Mammary microvascular endothelial cell (primary cell): ENCODE measurements around the gene SNX14. TPM values are rescaled to one million over a fixed set of nuclear protein-coding genes. Genes with fewer than 3 reads are reported as not detected.

Experiments
- total RNA-seq: library from RNA; depleted of rRNA; stranded (reverse); fragments of >200 nt; gene quantifications from 2 replicates; pipeline ENCODE4 v1.2.3, GENCODE V29; 2015

The SNX14 gene, protein sequence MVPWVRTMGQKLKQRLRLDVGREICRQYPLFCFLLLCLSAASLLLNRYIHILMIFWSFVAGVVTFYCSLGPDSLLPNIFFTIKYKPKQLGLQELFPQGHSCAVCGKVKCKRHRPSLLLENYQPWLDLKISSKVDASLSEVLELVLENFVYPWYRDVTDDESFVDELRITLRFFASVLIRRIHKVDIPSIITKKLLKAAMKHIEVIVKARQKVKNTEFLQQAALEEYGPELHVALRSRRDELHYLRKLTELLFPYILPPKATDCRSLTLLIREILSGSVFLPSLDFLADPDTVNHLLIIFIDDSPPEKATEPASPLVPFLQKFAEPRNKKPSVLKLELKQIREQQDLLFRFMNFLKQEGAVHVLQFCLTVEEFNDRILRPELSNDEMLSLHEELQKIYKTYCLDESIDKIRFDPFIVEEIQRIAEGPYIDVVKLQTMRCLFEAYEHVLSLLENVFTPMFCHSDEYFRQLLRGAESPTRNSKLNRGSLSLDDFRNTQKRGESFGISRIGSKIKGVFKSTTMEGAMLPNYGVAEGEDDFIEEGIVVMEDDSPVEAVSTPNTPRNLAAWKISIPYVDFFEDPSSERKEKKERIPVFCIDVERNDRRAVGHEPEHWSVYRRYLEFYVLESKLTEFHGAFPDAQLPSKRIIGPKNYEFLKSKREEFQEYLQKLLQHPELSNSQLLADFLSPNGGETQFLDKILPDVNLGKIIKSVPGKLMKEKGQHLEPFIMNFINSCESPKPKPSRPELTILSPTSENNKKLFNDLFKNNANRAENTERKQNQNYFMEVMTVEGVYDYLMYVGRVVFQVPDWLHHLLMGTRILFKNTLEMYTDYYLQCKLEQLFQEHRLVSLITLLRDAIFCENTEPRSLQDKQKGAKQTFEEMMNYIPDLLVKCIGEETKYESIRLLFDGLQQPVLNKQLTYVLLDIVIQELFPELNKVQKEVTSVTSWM
- total RNA-seq: 79.3 and 95.9 TPM in 2 replicates

GRCh38 chr6:85593438-85594196 lies at the start of gene SNX14:
Gene SNX14, minus strand, starts transcription at chr6:85593858. Its CDS starts 140 bp downstream, at chr6:85593718.

DNA sequence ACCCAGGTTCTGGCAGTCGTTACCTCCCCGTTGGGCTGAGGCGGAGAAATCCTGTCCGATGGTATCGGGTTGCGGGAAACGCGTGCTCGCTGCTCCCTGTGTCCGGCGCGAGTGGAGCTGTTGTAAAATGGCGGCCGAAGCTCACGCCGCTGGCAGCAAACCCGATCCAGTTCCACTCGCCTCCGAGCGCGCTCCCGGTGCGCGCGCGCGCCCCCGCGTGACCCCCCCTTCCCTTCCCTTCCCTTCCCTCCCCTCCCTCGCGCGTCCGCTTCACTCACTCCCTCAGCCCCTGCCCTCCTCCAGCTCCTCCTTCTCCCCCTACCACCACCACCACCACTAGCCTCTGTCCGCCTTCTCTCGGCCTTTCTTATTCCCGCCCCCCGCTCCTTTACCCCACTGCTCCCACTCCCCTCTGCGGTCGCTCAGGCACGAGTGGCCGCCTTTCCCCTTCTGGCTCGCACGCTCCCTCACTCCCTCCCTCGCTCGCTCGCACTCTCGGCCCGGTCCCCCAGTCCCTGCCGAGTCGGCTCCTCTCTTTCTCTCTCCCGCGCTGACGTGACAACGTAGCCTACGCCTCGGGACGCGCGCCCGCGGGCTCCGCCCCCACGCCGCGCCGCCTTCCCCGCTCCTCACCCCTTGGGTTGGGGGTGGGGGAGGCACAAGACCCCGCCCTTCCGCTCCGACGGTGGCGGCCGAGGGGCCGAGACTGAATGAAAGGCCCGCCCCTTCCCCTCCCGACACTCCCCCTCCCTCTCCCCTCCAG lies 49.3 kb upstream of the SNX14 start, which contains the start of gene SYNCRIP:
Gene SYNCRIP (minus strand): TSS at position 113 of the 763 bp plus-strand sequence. CDS start 1,447 bp downstream, outside the sequence.

Other genes with a start within 250 kb of the SNX14 start
- 245 and 258 TPM in 2 replicates for gene NT5E, start 143.8 kb downstream of the SNX14 start, total RNA-seq
- gene SYNCRIP, start 49.0 kb upstream of the SNX14 start, total RNA-seq: 87.6 and 88.4 TPM in 2 replicates